ENCODE measurements around the gene MYH10.

- no peak for TF ChIP-seq MAX (IDR thresholded peaks at IDR 0.05)
- no peak for TF ChIP-seq CTCF (IDR thresholded peaks at IDR 0.05; ENCODE audit: low read depth, low read length, missing input control)
- TF ChIP-seq FOXA1 (IDR thresholded peaks at IDR 0.05) = no peak
- no peak for TF ChIP-seq SP1 (IDR thresholded peaks at IDR 0.05)
- TF ChIP-seq TAF1 (conservative IDR thresholded peaks at IDR 0.05) = no peak
- TF ChIP-seq HNF4A (conservative IDR thresholded peaks at IDR 0.05) = no peak
- no peak for TF ChIP-seq RAD21 (IDR thresholded peaks at IDR 0.05)
- no peak for TF ChIP-seq YY1 (IDR thresholded peaks at IDR 0.05)
- no peak for TF ChIP-seq JUND (IDR thresholded peaks at IDR 0.05)
Measured at GRCh38 chr17:8447799-8448198, 182.7 kb downstream of the MYH10 start.

Data from liver (tissue), 3 donors.